Body of pancreas (tissue), 4 donors: ENCODE data around the gene ANKRD10.

Experiments
- CTCF ChIP-seq, 7 experiments: fragments of 450-650 bp in 4 of 7; fragments of 200-600 bp in 3 of 7; sonication (generic) in 3 of 7; IDR thresholded peaks; one replicate each; pipeline ENCODE4 v1.5.1; 2016 to 2019; ENCODE audit warnings: antibody characterized with exemption in 7 of 7
- POLR2A ChIP-seq, 3 donors: fragments of 450-650 bp; IDR thresholded peaks; one replicate each; pipeline ENCODE4 v1.6.1; 2016; ENCODE audit warnings: antibody characterized with exemption in 3 of 3, mild to moderate bottlenecking in 2 of 3

- TF ChIP-seq CTCF (IDR thresholded peaks at IDR 0.05) (no peak), POLR2A (IDR thresholded peaks at IDR 0.05) (no peak)
Measured at GRCh38 chr13:110937511-110938285, 22.8 kb upstream of the ANKRD10 start.
